Right ventricle myocardium inferior (tissue), 1 donor: ENCODE results near the gene QSOX2. TPM values are rescaled to one million over a fixed set of nuclear protein-coding genes. Genes with fewer than 3 reads are reported as not detected.
"Not testable (repeated sequence)": the region's sequence is repeated elsewhere in the genome, so short reads cannot be mapped to it uniquely, and the experiment has no call there.

ENCODE experiments used
- ATAC-seq: fragments of 200-7000 bp; cut with Tn5 transposase; one replicate; pipeline ENCODE4 v1.9.1; 2020; ENCODE audit warnings: mild to moderate bottlenecking, moderate library complexity
- DNase-seq: peaks from one replicate; pipeline ENCODE4 v3.0.0; 2021; ENCODE audit errors: missing footprints
- intact Hi-C: fragments of 100-400 bp; cut with DNase I; formaldehyde crosslinking; loops from one replicate; pipeline ENCODE4 v1.11.0; 2022
- total RNA-seq: library from RNA; stranded (reverse); fragmentation: NEBNext Ultra II Directional; extraction: Animal tissue kit (Norgen Biotek cat#: 25700); gene quantifications from one replicate; pipeline ENCODE4 v1.2.1, GENCODE V29; 2021
- donor health status: DM: no; HTN: yes; CAD: no; lungs with severe emphysema.

QSOX2 gene
- total RNA-seq, 1 donor from 2014 or later, result 8.3 TPM

GRCh38 chr9:136244969-136245218, 718 bp downstream of the QSOX2 start:
- ATAC-seq (no peak), DNase-seq (no peak)
- intact Hi-C loops, result loop anchor here (5.0 to 10.0 kb wide), 2 partner anchors 157 to 280 kb away; partner anchors contain the start of genes SNAPC4 and UBAC1

GRCh38 chr9:136244122-136244968, 1.3 kb downstream of the QSOX2 start:
- DNase-seq, result no peak
- intact Hi-C loops, result loop anchor here (5.0 to 10.0 kb wide), 2 partner anchors 158 to 280 kb away; partner anchors contain the start of genes SNAPC4 and UBAC1
- no peak for ATAC-seq

- no peak for DNase-seq
- intact Hi-C loops, result loop anchor here (5.0 to 10.0 kb wide), 2 partner anchors 159 to 279 kb away; partner anchors contain the start of genes SNAPC4 and UBAC1
- ATAC-seq, result no peak
These were observed 2.0 kb downstream of the QSOX2 start for GRCh38 chr9:136243631-136244030.

- no peak for DNase-seq
- ATAC-seq, result no peak
- intact Hi-C loops, result loop anchor here (5.0 to 10.0 kb wide), 2 partner anchors 159 to 278 kb away; partner anchors contain the start of genes SNAPC4 and UBAC1
These were observed 2.6 kb downstream of the QSOX2 start for GRCh38 chr9:136242918-136243525.

- DNase-seq, result no peak
- intact Hi-C loops, result loop anchor here (5.0 to 10.0 kb wide), 2 partner anchors 160 to 277 kb away; partner anchors contain the start of genes SNAPC4 and UBAC1
- no peak for ATAC-seq
These were observed 3.4 kb downstream of the QSOX2 start for GRCh38 chr9:136242248-136242647.

GRCh38 chr9:136241542-136241941, 4.1 kb downstream of the QSOX2 start:
- intact Hi-C loops, result loop anchor here (5.0 to 10.0 kb wide), 2 partner anchors 161 to 277 kb away; partner anchors contain the start of genes SNAPC4 and UBAC1
- no peak for ATAC-seq
- no peak for DNase-seq

GRCh38 chr9:136240941-136241340, 4.7 kb downstream of the QSOX2 start:
- DNase-seq (peak; percentile 60), ATAC-seq (no peak)
- intact Hi-C loops, result loop anchor here (5.0 to 10.0 kb wide), 2 partner anchors 161 to 276 kb away; partner anchors contain the start of genes SNAPC4 and UBAC1

- ATAC-seq (peak; percentile 62), DNase-seq (no peak)
- intact Hi-C loops, result loop anchor here (5.0 to 10.0 kb wide), 2 partner anchors 162 to 275 kb away; partner anchors contain the start of genes SNAPC4 and UBAC1
These were observed 5.7 kb downstream of the QSOX2 start for GRCh38 chr9:136239983-136240330.

- peak; percentile 44 for DNase-seq
- intact Hi-C loops, result no loop called here
- ATAC-seq, result peak; percentile 34
These were observed 6.3 kb downstream of the QSOX2 start for GRCh38 chr9:136239135-136239982.

GRCh38 chr9:136238342-136238732, 7.3 kb downstream of the QSOX2 start:
- DNase-seq, result peak; percentile 48
- ATAC-seq, result no peak
- intact Hi-C loops, result no loop called here

- intact Hi-C loops, result no loop called here
- DNase-seq (peak; percentile 55), ATAC-seq (no peak)
These were observed 7.9 kb downstream of the QSOX2 start for GRCh38 chr9:136237486-136238341.

- DNase-seq, result peak; percentile 61
- ATAC-seq, intact Hi-C loops: not testable (repeated sequence)
These were observed 8.9 kb downstream of the QSOX2 start for GRCh38 chr9:136236471-136237410.

- DNase-seq (peak; percentile 14), ATAC-seq (no peak)
- intact Hi-C loops, result no loop called here
These were observed 9.7 kb downstream of the QSOX2 start for GRCh38 chr9:136235709-136236455.

- no peak for ATAC-seq
- peak; percentile 25 for DNase-seq
- intact Hi-C loops, result no loop called here
These were observed 10.4 kb downstream of the QSOX2 start for GRCh38 chr9:136235171-136235570.

- intact Hi-C loops, result no loop called here
- DNase-seq (peak; percentile 52), ATAC-seq (no peak)
These were observed 11.0 kb downstream of the QSOX2 start for GRCh38 chr9:136234597-136234996.

- DNase-seq, result peak; percentile 15
- intact Hi-C loops, result no loop called here
- ATAC-seq, result no peak
These were observed 11.7 kb downstream of the QSOX2 start for GRCh38 chr9:136233868-136234267.
